ENCODE data around the gene KAT2A. TPM values are rescaled to one million over a fixed set of nuclear protein-coding genes. Genes with fewer than 3 reads are reported as not detected.

Gene KAT2A
- total RNA-seq, 2 experiments from 2014 or later, result 46.2 to 54.8 TPM

GRCh38 chr17:42133461-42134041 is 12.4 kb upstream of the KAT2A start:
- peaks cover 22% of the 10 kb centered on the region for H3K36me3 Mint-ChIP-seq (ENCODE audit: low read depth)
- ChIA-PET CTCF (interaction anchor here (1.0 to 1.9 kb wide), 5 partner anchors 10 to 88 kb away, joined by 3 to 5 read pairs (median 3); no protein-coding TSS in a partner anchor), POLR2A (interaction anchor here (0.9 kb wide), 1 partner anchor 54 kb away, joined by 5 read pairs; no protein-coding TSS in a partner anchor)
- DNase-seq, result peak; percentile 63
- peak overlapping the region; percentile 89 for H3K27ac Mint-ChIP-seq
- peak; percentile 78 for ATAC-seq
- no peaks in the 10 kb centered on the region for H3K9me3 Mint-ChIP-seq (ENCODE audit: low read depth)
- intact Hi-C loops (cut with DNase I, micrococcal nuclease), result no loop called here
- peaks cover 54% of the 10 kb centered on the region for H3K4me1 Mint-ChIP-seq
- H3K4me3 Mint-ChIP-seq, result no peak overlapping the region
- no peaks in the 10 kb centered on the region for H3K27me3 Mint-ChIP-seq

GRCh38 chr17:42132941-42133340 is 11.8 kb upstream of the KAT2A start:
- peak overlapping the region; percentile 89 for H3K27ac Mint-ChIP-seq

GRCh38 chr17:42131981-42132432 is 10.8 kb upstream of the KAT2A start:
- intact Hi-C loops (cut with DNase I, micrococcal nuclease), result no loop called here
- ATAC-seq, result no peak
- no peak for DNase-seq
- no peaks in the 10 kb centered on the region for H3K27me3 Mint-ChIP-seq
- CTCF ChIA-PET, result interaction anchor here (0.6 to 1.9 kb wide), 11 partner anchors 8 to 339 kb away, joined by 3 to 6 read pairs (median 3); partner anchors contain the start of genes KAT2A, NKIRAS2 and ODAD4
- no peaks in the 10 kb centered on the region for H3K9me3 Mint-ChIP-seq (ENCODE audit: low read depth)
- peak overlapping the region; percentile 89 for H3K27ac Mint-ChIP-seq
- peaks cover 49% of the 10 kb centered on the region for H3K4me1 Mint-ChIP-seq
- POLR2A ChIA-PET, result interaction anchor here (0.7 to 1.2 kb wide), 3 partner anchors 12 to 274 kb away, joined by 3 read pairs; no protein-coding TSS in a partner anchor
- no peak overlapping the region for H3K4me3 Mint-ChIP-seq
- peaks cover 33% of the 10 kb centered on the region for H3K36me3 Mint-ChIP-seq (ENCODE audit: low read depth)

More at GRCh38 chr17:42132941-42133340, 11.8 kb upstream of the KAT2A start:
- peak; percentile 84 for ATAC-seq
- Mint-ChIP-seq H3K4me1 (peaks cover 54% of the 10 kb centered on the region), H3K9me3 (ENCODE audit: low read depth) (no peaks in the 10 kb centered on the region), H3K27me3 (no peaks in the 10 kb centered on the region), H3K36me3 (ENCODE audit: low read depth) (peaks cover 27% of the 10 kb centered on the region), H3K4me3 (no peak overlapping the region)
- peak; percentile 71 for DNase-seq
- ChIA-PET CTCF (interaction anchor here (0.6 to 1.9 kb wide), 8 partner anchors 9 to 113 kb away, joined by 3 to 6 read pairs (median 3); partner anchors contain the start of genes NKIRAS2 and ZNF385C), POLR2A (no interaction called here)
- intact Hi-C loops (cut with DNase I, micrococcal nuclease), result no loop called here

- H3K9me3 Mint-ChIP-seq (ENCODE audit: low read depth), result no peaks in the 10 kb centered on the region
- ChIA-PET CTCF (interaction anchor here (0.6 to 1.9 kb wide), 6 partner anchors 64 to 201 kb away, joined by 3 to 6 read pairs (median 4); partner anchors contain the start of genes NKIRAS2 and ODAD4), POLR2A (no interaction called here)
- ATAC-seq (no peak), DNase-seq (no peak)
- H3K27ac Mint-ChIP-seq, result peak overlapping the region; percentile 89
- no peaks in the 10 kb centered on the region for H3K27me3 Mint-ChIP-seq
- intact Hi-C loops (cut with DNase I, micrococcal nuclease), result no loop called here
- peaks cover 41% of the 10 kb centered on the region for H3K4me1 Mint-ChIP-seq
- H3K36me3 Mint-ChIP-seq (ENCODE audit: low read depth), result peaks cover 34% of the 10 kb centered on the region
- H3K4me3 Mint-ChIP-seq, result no peak overlapping the region
These were observed 10.1 kb upstream of the KAT2A start for GRCh38 chr17:42131232-42131631.

GRCh38 chr17:42130310-42130936 is 9.3 kb upstream of the KAT2A start:
- H3K4me1 Mint-ChIP-seq, result peaks cover 34% of the 10 kb centered on the region
- H3K27me3 Mint-ChIP-seq, result no peaks in the 10 kb centered on the region
- no peaks in the 10 kb centered on the region for H3K9me3 Mint-ChIP-seq (ENCODE audit: low read depth)
- peak overlapping the region; percentile 70 for H3K27ac Mint-ChIP-seq
- ATAC-seq (no peak), DNase-seq (no peak)
- H3K36me3 Mint-ChIP-seq (ENCODE audit: low read depth), result peaks cover 33% of the 10 kb centered on the region
- intact Hi-C loops (cut with DNase I, micrococcal nuclease), result no loop called here
- CTCF ChIA-PET, result interaction anchor here (0.7 to 1.6 kb wide), 5 partner anchors 28 to 397 kb away, joined by 3 to 4 read pairs (median 3); partner anchors contain the start of gene ODAD4
- H3K4me3 Mint-ChIP-seq, result no peak overlapping the region
- POLR2A ChIA-PET, result interaction anchor here (0.7 kb wide), 1 partner anchor 544 kb away, joined by 3 read pairs; no protein-coding TSS in a partner anchor

GRCh38 chr17:42129109-42129837 is 8.1 kb upstream of the KAT2A start:
- DNase-seq (no peak), ATAC-seq (no peak)
- ChIA-PET CTCF (interaction anchor here (0.6 to 1.6 kb wide), 2 partner anchors 26 to 186 kb away, joined by 3 read pairs; no protein-coding TSS in a partner anchor), POLR2A (no interaction called here)
- peak overlapping the region; percentile 29 for H3K27ac Mint-ChIP-seq
- intact Hi-C loops (cut with DNase I, micrococcal nuclease), result no loop called here
- no peak overlapping the region for H3K4me3 Mint-ChIP-seq
- peaks cover 37% of the 10 kb centered on the region for H3K36me3 Mint-ChIP-seq (ENCODE audit: low read depth)
- no peaks in the 10 kb centered on the region for H3K9me3 Mint-ChIP-seq (ENCODE audit: low read depth)
- no peaks in the 10 kb centered on the region for H3K27me3 Mint-ChIP-seq
- H3K4me1 Mint-ChIP-seq, result peaks cover 31% of the 10 kb centered on the region

GRCh38 chr17:42127414-42127813 is 6.2 kb upstream of the KAT2A start:
- Mint-ChIP-seq H3K4me3 (no peak overlapping the region), H3K27me3 (no peaks in the 10 kb centered on the region), H3K9me3 (ENCODE audit: low read depth) (no peaks in the 10 kb centered on the region), H3K4me1 (peaks cover 12% of the 10 kb centered on the region), H3K27ac (peak overlapping the region; percentile 55), H3K36me3 (ENCODE audit: low read depth) (peaks cover 36% of the 10 kb centered on the region)
- DNase-seq (no peak), ATAC-seq (no peak)
- ChIA-PET CTCF (no interaction called here), POLR2A (interaction anchor here (0.6 kb wide), 1 partner anchor 22 kb away, joined by 3 read pairs; no protein-coding TSS in a partner anchor)
- intact Hi-C loops (cut with DNase I, micrococcal nuclease), result no loop called here

GRCh38 chr17:42126836-42127235 is 5.7 kb upstream of the KAT2A start:
- H3K4me3 Mint-ChIP-seq, result no peak overlapping the region
- H3K9me3 Mint-ChIP-seq (ENCODE audit: low read depth), result no peaks in the 10 kb centered on the region
- intact Hi-C loops (cut with DNase I, micrococcal nuclease), result no loop called here
- H3K27ac Mint-ChIP-seq, result peak overlapping the region; percentile 55
- H3K4me1 Mint-ChIP-seq, result peaks cover 6% of the 10 kb centered on the region
- no peaks in the 10 kb centered on the region for H3K27me3 Mint-ChIP-seq
- peaks cover 36% of the 10 kb centered on the region for H3K36me3 Mint-ChIP-seq (ENCODE audit: low read depth)
- no peak for DNase-seq
- ChIA-PET POLR2A (no interaction called here), CTCF (no interaction called here)
- ATAC-seq, result no peak

- Mint-ChIP-seq H3K27ac (no peak overlapping the region), H3K4me3 (no peak overlapping the region), H3K27me3 (no peaks in the 10 kb centered on the region), H3K4me1 (peaks cover 4% of the 10 kb centered on the region), H3K9me3 (ENCODE audit: low read depth) (no peaks in the 10 kb centered on the region), H3K36me3 (ENCODE audit: low read depth) (peaks cover 31% of the 10 kb centered on the region)
- intact Hi-C loops (cut with DNase I, micrococcal nuclease), result no loop called here
- no peak for ATAC-seq
- DNase-seq, result no peak
- ChIA-PET CTCF (interaction anchor here (0.7 kb wide), 1 partner anchor 53 kb away, joined by 3 read pairs; no protein-coding TSS in a partner anchor), POLR2A (no interaction called here)
These were observed 4.4 kb upstream of the KAT2A start for GRCh38 chr17:42125565-42125964.

- ATAC-seq (no peak), DNase-seq (no peak)
- no peak overlapping the region for H3K4me3 Mint-ChIP-seq
- CTCF ChIA-PET, result interaction anchor here (1.1 kb wide), 1 partner anchor 8 kb away, joined by 3 read pairs; no protein-coding TSS in a partner anchor
- POLR2A ChIA-PET, result interaction anchor here (1.0 kb wide), 1 partner anchor 19 kb away, joined by 3 read pairs; no protein-coding TSS in a partner anchor
- no peak overlapping the region for H3K27ac Mint-ChIP-seq
- intact Hi-C loops (cut with DNase I, micrococcal nuclease), result no loop called here
- no peaks in the 10 kb centered on the region for H3K27me3 Mint-ChIP-seq
- H3K36me3 Mint-ChIP-seq (ENCODE audit: low read depth), result peaks cover 28% of the 10 kb centered on the region
- H3K4me1 Mint-ChIP-seq, result peaks cover 14% of the 10 kb centered on the region
- no peaks in the 10 kb centered on the region for H3K9me3 Mint-ChIP-seq (ENCODE audit: low read depth)
These were observed 3.1 kb upstream of the KAT2A start for GRCh38 chr17:42124256-42124655.

Measured in activated CD4-positive, alpha-beta T cell treated with anti-CD3 and anti-CD28 coated beads for 36 hours (primary cell).